HG03175 (cell line): ENCODE results near the gene ZNF428.
"Not testable (repeated sequence)": the region's sequence is repeated elsewhere in the genome, so short reads cannot be mapped to it uniquely, and the experiment has no call there.

Source experiments
- ATAC-seq: cut with Tn5 transposase; IDR thresholded peaks from one replicate; pipeline ENCODE4 v1.9.1; 2021; ENCODE audit warnings: mild to moderate bottlenecking, moderate library complexity; ENCODE audit not compliant: unreplicated experiment

The ZNF428 gene

GRCh38 chr19:43595605-43595998, 23.8 kb downstream of the ZNF428 start:
- peak; percentile 15 for ATAC-seq

- ATAC-seq = no peak
Measured at GRCh38 chr19:43594710-43595604, 24.5 kb downstream of the ZNF428 start.

GRCh38 chr19:43594081-43594697, 25.2 kb downstream of the ZNF428 start:
- ATAC-seq = no peak

- ATAC-seq = no peak
Measured at GRCh38 chr19:43592800-43593350, 26.6 kb downstream of the ZNF428 start.

GRCh38 chr19:43591904-43592772, 27.3 kb downstream of the ZNF428 start:
- ATAC-seq = no peak

- ATAC-seq = no peak
Measured at GRCh38 chr19:43589678-43590077, 29.8 kb downstream of the ZNF428 start.

GRCh38 chr19:43589277-43589676, 30.2 kb downstream of the ZNF428 start:
- ATAC-seq = no peak

GRCh38 chr19:43587029-43587428, 32.4 kb downstream of the ZNF428 start:
- ATAC-seq = not testable (repeated sequence)

GRCh38 chr19:43586346-43586745, 33.1 kb downstream of the ZNF428 start:
- no peak for ATAC-seq

- ATAC-seq = peak; percentile 60
Measured at GRCh38 chr19:43584484-43584883, 34.9 kb downstream of the ZNF428 start.

- no peak for ATAC-seq
Measured at GRCh38 chr19:43582495-43582894, 36.9 kb downstream of the ZNF428 start.

GRCh38 chr19:43581467-43581866, 38.0 kb downstream of the ZNF428 start:
- ATAC-seq = no peak

- ATAC-seq = no peak
Measured at GRCh38 chr19:43578787-43579186, 40.6 kb downstream of the ZNF428 start.

- no peak for ATAC-seq
Measured at GRCh38 chr19:43575955-43576878, 43.2 kb downstream of the ZNF428 start.

- peak; percentile 98 for ATAC-seq
Measured at GRCh38 chr19:43575156-43575950, 44.1 kb downstream of the ZNF428 start, which contains the start of the genes PINLYP and XRCC1. TSS of gene PINLYP (plus strand) at chr19:43575801. CDS start at chr19:43577192, 1,391 bp downstream. TSS of gene XRCC1 (minus strand) at chr19:43575527. CDS start at chr19:43575458, 69 bp downstream.

- ATAC-seq = no peak
Measured at GRCh38 chr19:43574424-43575155, 44.8 kb downstream of the ZNF428 start.

- ATAC-seq = no peak
Measured at GRCh38 chr19:43572171-43572588, 47.2 kb downstream of the ZNF428 start.

GRCh38 chr19:43570174-43570791, 49.1 kb downstream of the ZNF428 start:
- ATAC-seq = no peak
